ENCODE data around the gene NEURL1B.

NEURL1B gene

DNA sequence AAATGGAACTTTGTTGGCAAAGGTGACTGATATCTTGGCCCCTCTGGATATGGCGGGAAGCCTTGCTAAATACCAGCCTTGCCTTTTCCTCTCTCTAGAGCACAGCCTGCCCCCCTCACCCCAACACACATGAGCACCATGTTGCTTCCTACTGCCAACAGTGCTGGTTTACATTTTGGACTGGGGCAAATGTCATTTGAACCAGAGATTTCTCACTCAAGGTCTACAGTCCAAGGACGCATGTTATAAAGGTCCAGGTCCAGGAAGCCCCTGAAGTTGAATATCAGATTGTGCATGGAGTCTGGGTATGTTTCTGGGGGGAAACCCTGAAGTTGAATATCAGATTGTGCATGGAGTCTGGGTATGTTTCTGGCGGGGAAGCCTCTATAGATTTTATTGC is 19.9 kb downstream of the NEURL1B start:
- in situ Hi-C loops (cut with HindIII; ENCODE audit: low sequenced_read_pairs) = no loop called here
- TF ChIP-seq, protein P1, sequence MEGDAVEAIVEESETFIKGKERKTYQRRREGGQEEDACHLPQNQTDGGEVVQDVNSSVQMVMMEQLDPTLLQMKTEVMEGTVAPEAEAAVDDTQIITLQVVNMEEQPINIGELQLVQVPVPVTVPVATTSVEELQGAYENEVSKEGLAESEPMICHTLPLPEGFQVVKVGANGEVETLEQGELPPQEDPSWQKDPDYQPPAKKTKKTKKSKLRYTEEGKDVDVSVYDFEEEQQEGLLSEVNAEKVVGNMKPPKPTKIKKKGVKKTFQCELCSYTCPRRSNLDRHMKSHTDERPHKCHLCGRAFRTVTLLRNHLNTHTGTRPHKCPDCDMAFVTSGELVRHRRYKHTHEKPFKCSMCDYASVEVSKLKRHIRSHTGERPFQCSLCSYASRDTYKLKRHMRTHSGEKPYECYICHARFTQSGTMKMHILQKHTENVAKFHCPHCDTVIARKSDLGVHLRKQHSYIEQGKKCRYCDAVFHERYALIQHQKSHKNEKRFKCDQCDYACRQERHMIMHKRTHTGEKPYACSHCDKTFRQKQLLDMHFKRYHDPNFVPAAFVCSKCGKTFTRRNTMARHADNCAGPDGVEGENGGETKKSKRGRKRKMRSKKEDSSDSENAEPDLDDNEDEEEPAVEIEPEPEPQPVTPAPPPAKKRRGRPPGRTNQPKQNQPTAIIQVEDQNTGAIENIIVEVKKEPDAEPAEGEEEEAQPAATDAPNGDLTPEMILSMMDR (IDR thresholded peaks at IDR 0.05; ENCODE audit: low read depth, low read length, missing control alignments) = no peak
- no peak overlapping the region for H3K4me3 ChIP-seq (ENCODE audit: low read depth, low read length)
- DNase-seq (ENCODE audit: low read depth) = no peak

DNA sequence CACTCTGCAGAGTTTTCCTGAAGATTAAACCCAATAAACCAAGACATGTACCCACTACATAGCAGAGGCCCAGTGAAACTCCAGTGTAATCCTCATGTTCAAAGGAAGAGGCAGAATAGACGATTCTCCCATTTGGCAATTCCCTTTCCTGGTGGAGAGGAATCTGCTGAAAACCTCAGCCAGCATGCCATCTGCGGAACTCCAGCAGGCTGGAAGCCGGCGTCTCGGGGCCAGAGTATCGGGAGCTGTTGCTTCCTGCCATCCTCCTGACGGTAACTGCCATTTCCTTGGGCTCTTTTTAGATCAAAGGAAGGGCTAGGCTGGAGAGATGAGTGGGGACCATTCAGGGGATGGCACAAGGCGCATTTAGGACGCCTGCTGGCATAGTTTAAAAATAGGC is 20.5 kb downstream of the NEURL1B start:
- no peak overlapping the region for H3K4me3 ChIP-seq (ENCODE audit: low read depth, low read length)
- no peak for DNase-seq (ENCODE audit: low read depth)
- in situ Hi-C loops (cut with HindIII; ENCODE audit: low sequenced_read_pairs) = no loop called here
- TF ChIP-seq, protein P1 (IDR thresholded peaks at IDR 0.05; ENCODE audit: low read depth, low read length, missing control alignments) = no peak

DNA sequence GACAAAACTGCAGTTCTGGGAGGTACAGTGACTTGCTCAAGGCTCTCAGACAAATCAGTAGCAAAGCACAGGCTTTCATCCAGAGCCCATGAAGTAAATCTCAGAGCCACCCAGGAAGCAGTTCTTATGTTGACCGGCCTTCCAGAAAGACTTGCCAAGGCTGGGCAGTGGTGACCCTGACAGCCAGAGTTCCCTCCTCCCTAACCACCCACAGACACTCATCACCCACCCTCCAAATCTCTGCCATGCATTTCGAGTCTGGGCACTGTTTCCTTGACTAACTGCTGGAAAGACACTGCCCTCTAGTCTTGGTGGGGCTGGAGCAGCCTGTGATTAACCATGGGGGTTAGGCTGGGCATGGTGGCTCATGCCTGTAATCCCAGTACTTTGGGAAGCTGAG is 21.5 kb downstream of the NEURL1B start:
- TF ChIP-seq, protein P1 (IDR thresholded peaks at IDR 0.05; ENCODE audit: low read depth, low read length, missing control alignments) = no peak
- in situ Hi-C loops (cut with HindIII; ENCODE audit: low sequenced_read_pairs) = no loop called here
- H3K4me3 ChIP-seq (ENCODE audit: low read depth, low read length) = no peak overlapping the region
- DNase-seq (ENCODE audit: low read depth) = no peak

DNA sequence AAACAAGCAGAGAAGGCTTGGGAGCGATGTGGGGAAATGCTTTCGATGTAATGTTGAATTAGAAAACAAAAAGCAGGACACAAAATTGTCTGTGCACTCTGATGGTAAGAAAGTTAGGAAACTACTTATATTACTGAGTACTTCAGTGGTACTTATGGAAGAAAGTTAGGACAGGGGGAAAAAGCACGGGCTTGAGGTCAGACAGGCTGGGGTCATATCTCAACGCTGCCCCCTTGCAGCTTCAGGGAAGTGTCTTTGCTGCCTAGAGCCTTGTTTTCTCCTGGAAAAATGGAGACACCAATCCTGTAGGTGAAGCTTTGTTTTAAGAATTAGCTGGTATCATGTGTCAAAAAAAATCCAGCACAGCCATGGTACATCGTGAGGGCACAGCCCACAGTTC is 23.0 kb downstream of the NEURL1B start:
- TF ChIP-seq, protein P1 (IDR thresholded peaks at IDR 0.05; ENCODE audit: low read depth, low read length, missing control alignments) = no peak
- DNase-seq (ENCODE audit: low read depth) = no peak
- no peak overlapping the region for H3K4me3 ChIP-seq (ENCODE audit: low read depth, low read length)
- in situ Hi-C loops (cut with HindIII; ENCODE audit: low sequenced_read_pairs) = no loop called here

DNA sequence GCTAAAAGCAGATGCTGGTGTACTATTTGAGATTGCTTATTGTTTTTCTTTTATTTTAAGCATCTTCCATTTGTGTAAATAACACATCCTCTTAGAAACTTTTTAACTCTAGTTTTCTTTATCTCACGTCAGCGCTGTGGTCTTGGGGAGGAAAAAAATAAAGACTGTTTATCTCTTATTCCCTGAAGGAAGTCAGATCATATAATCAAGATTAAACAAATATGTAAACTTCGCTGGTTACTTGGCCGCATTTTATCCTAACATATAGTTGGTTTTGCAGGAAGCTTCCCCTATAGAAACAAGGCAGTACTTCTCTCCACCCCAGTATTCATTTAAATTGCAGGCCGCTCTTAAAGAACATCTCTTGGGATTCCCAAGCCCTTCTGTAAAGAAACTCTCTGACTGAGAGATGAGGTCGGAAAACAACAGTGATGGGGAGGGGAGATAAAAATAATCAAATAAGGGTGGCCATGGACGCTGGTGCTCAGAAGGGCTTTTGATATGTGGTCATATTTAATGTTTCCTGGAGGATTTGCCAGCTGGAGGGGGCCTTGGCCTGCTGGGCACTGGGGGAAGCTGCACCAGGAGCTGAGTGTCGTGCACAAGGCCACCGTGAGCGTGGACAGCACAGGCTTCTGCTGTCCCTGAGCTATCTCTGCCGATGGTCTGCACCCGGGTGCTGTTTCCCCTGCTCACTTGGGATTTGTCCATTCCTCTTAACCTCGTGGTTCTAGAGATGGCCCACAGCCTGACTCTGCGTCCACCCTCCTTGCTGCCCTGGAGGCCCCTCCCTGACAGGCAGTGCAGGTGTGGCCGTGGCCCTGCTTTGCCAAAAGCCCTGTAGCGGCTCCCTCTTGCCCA is 23.8 kb downstream of the NEURL1B start:
- TF ChIP-seq, protein P1 (IDR thresholded peaks at IDR 0.05; ENCODE audit: low read depth, low read length, missing control alignments) = no peak
- in situ Hi-C loops (cut with HindIII; ENCODE audit: low sequenced_read_pairs) = no loop called here
- H3K4me3 ChIP-seq (ENCODE audit: low read depth, low read length) = no peak overlapping the region
- no peak for DNase-seq (ENCODE audit: low read depth)

DNA sequence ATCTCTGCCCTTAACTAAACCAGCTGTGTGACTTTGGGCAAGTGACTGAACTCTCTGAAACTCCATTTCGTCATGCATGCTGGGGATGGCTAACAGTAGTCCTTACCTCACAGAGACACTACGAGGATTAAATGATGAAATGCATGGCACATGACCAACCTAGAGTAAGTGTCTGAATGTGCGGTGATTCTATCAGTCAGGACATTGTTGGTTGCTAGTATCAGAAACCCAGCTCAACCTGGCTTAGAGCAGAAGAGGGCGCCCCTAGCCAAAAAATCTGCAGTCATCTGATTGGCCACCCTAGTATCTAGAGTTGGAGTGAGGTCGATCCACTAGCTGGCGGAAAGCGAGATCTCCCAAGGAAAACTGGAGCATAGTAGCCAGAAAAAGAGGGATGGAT is 25.2 kb downstream of the NEURL1B start:
- TF ChIP-seq, protein P1 (IDR thresholded peaks at IDR 0.05; ENCODE audit: low read depth, low read length, missing control alignments) = no peak
- no peak for DNase-seq (ENCODE audit: low read depth)
- no peak overlapping the region for H3K4me3 ChIP-seq (ENCODE audit: low read depth, low read length)
- in situ Hi-C loops (cut with HindIII; ENCODE audit: low sequenced_read_pairs) = no loop called here
